SK-N-SH (cell line): ENCODE results near the gene KIF21B. TPM values are rescaled to one million over a fixed set of nuclear protein-coding genes. Genes with fewer than 3 reads are reported as not detected.

Experiments used
- CTCF ChIA-PET: fragments of 300-600, 350-600 bp; formaldehyde crosslinking; extraction: SDS; loops from one replicate; lab custom pipeline; 2021; lab: Yijun Ruan, JAX
- POLR2A ChIA-PET: fragments of 350-600 bp; sonication (Branson Sonifier 250); formaldehyde crosslinking; extraction: SDS; loops from one replicate; lab custom pipeline; 2020; ENCODE audit warnings: antibody characterized with exemption, inconsistent platforms; lab: Yijun Ruan, JAX
- DNase-seq: peaks from one replicate; pipeline ENCODE4 v3.0.0; 2012
- H2AFZ ChIP-seq: fragments of 200-600 bp; sonication (generic); 2 replicates; pipeline ENCODE4 v1.8.1; 2016; ENCODE audit warnings: antibody characterized with exemption, mild to moderate bottlenecking, low read depth
- H3F3A ChIP-seq: fragments of 200-600 bp; sonication (generic); replicated peaks from 2 replicates; pipeline ENCODE3; 2016; ENCODE audit warnings: antibody characterized with exemption, mild to moderate bottlenecking; ENCODE audit not compliant: insufficient read depth
- H3K27ac ChIP-seq, 2 experiments: fragments of 200-500 bp in 1 of 2; fragments of 200-600 bp in 1 of 2; sonication (Bioruptor generic) in 1 of 2; sonication (generic), shearing (Covaris generic) in 1 of 2; 2 replicates each; pipeline versions ENCODE4 v1.5.1 to v1.6.1; 2014 to 2016; ENCODE audit warnings: low read depth in 2 of 2, inconsistent platforms in 1 of 2, low read length in 1 of 2, mild to moderate bottlenecking in 1 of 2, mixed read lengths in 1 of 2
- H3K27me3 ChIP-seq: fragments of 200-600 bp; sonication (generic), shearing (Covaris generic); 2 replicates; pipeline ENCODE4 v1.6.1; 2016; ENCODE audit warnings: mixed run types; ENCODE audit not compliant: insufficient read depth
- H3K36me3 ChIP-seq, 2 experiments: fragments of 200-500 bp in 1 of 2; fragments of 200-600 bp in 1 of 2; sonication (Bioruptor generic) in 1 of 2; sonication (generic) in 1 of 2; replicated peaks in 1 of 2; 2 replicates each; pipeline versions ENCODE3 to v1.5.1; 2014 to 2016; ENCODE audit warnings: low read length in 1 of 2, mild to moderate bottlenecking in 1 of 2; ENCODE audit not compliant: insufficient read depth in 2 of 2, control insufficient read depth in 1 of 2
- H3K4me1 ChIP-seq, 2 experiments: fragments of 200-500 bp in 1 of 2; fragments of 200-600 bp in 1 of 2; sonication (Bioruptor generic) in 1 of 2; sonication (generic), shearing (Covaris generic) in 1 of 2; 2 replicates each; pipeline versions ENCODE4 v1.5.1 to v1.6.1; 2014 to 2016; ENCODE audit warnings: low read depth in 1 of 2, low read length in 1 of 2, mixed run types in 1 of 2; ENCODE audit not compliant: insufficient read depth in 2 of 2, control insufficient read depth in 1 of 2
- H3K4me2 ChIP-seq: fragments of 200-600 bp; sonication (generic), shearing (Covaris generic); 2 replicates; pipeline ENCODE4 v1.6.1; 2017; ENCODE audit warnings: mixed run types
- H3K4me3 ChIP-seq, 2 experiments: fragments of 200-500 bp in 1 of 2; fragments of 200-600 bp in 1 of 2; sonication (Bioruptor generic) in 1 of 2; sonication (generic), shearing (Covaris generic) in 1 of 2; 2 replicates each; pipeline versions ENCODE4 v1.5.1 to v1.8.1; 2014 to 2016; ENCODE audit warnings: low read depth in 2 of 2, inconsistent platforms in 1 of 2, low read length in 1 of 2, mild to moderate bottlenecking in 1 of 2, mixed read lengths in 1 of 2, moderate library complexity in 1 of 2
- H3K79me2 ChIP-seq: fragments of 200-600 bp; sonication (generic); 2 replicates; pipeline ENCODE4 v1.8.1; 2017; ENCODE audit warnings: mild to moderate bottlenecking; ENCODE audit not compliant: insufficient read depth
- H3K9ac ChIP-seq: fragments of 200-600 bp; sonication (generic); 2 replicates; pipeline ENCODE4 v1.6.1; 2017; ENCODE audit warnings: mixed run types
- H3K9me2 ChIP-seq: fragments of 200-600 bp; sonication (generic); 2 replicates; pipeline ENCODE4 v1.6.1; 2017; ENCODE audit warnings: mixed run types
- H3K9me3 ChIP-seq: fragments of 200-600 bp; sonication (generic); 2 replicates; pipeline ENCODE4 v1.6.1; 2017; ENCODE audit warnings: mixed run types, mild to moderate bottlenecking, moderate library complexity
- H4K20me1 ChIP-seq: fragments of 200-600 bp; sonication (generic); 2 replicates; pipeline ENCODE4 v1.6.1; 2017; ENCODE audit warnings: mild to moderate bottlenecking, mixed run types; ENCODE audit not compliant: insufficient read depth
- ELF1 ChIP-seq: IDR thresholded peaks from 2 replicates; pipeline ENCODE4 v1.4.0; 2012
- WGBS: methylation state at CpG from one replicate; pipeline ENCODE4 v1.1.6; 2017; ENCODE audit warnings: low lambda C conversion rate; 5-methylcytosine and 5-hydroxymethylcytosine counted together
- polyA plus RNA-seq, 3 experiments: library from polyadenylated mRNA; depleted of rRNA; stranded (reverse); fragments of >200 nt; gene quantifications; 2 replicates each; pipeline ENCODE4 v1.2.3, GENCODE V29; 2012
- small RNA-seq, 7 experiments: library from RNA; depleted of rRNA; stranded (forward); fragments of <200 nt; gene quantifications; one replicate each; pipeline ENCODE3, GENCODE V24; 2012

KIF21B gene
- polyA plus RNA-seq, 1 of the 3 experiments (the other 2 are of a cell fraction), result 0.26 TPM

- no peak overlapping the region for H3K4me2 ChIP-seq
- ChIA-PET POLR2A (no interaction called here), CTCF (interaction anchor here (2.0 kb wide), 1 partner anchor 84 kb away, joined by 5 read pairs; no protein-coding TSS in a partner anchor)
- no peaks in the 10 kb centered on the region for H3K27me3 ChIP-seq
- H4K20me1 ChIP-seq, result no peaks in the 10 kb centered on the region
- no peaks in the 10 kb centered on the region for H3K4me1 ChIP-seq
- H2AFZ ChIP-seq, result no peak overlapping the region
- no peaks in the 10 kb centered on the region for H3K79me2 ChIP-seq
- no peak for DNase-seq
- H3K9me2 ChIP-seq, result no peaks in the 10 kb centered on the region
- H3K27ac ChIP-seq, result no peak overlapping the region
- H3K9me3 ChIP-seq, result no peaks in the 10 kb centered on the region
- WGBS, result 60% methylated on average over 9 of the region's 9 CpGs
- H3K36me3 ChIP-seq, result no peaks in the 10 kb centered on the region
- no peak overlapping the region for H3K4me3 ChIP-seq
- no peak overlapping the region for H3K9ac ChIP-seq
- no peak for TF ChIP-seq ELF1
- H3F3A ChIP-seq, result no peaks in the 10 kb centered on the region
These were observed 101.9 kb downstream of the KIF21B start for GRCh38 chr1:200921571-200922110.

Small RNA genes lying within 50 kb of the gene (small RNA-seq; reads per million reads assigned to genes)
- gene RNU6-704P, result 0 reads per million in 7 experiments

Other genes starting within 250 kb of the KIF21B start
- not detected in 2 replicates for gene GPR25, start 150.7 kb downstream of the KIF21B start, polyA plus RNA-seq (2012; rRNA removed)
- 0.08 and 0.12 TPM in 2 replicates for gene INAVA, start 128.8 kb downstream of the KIF21B start, polyA plus RNA-seq (2012; rRNA removed)
- not detected in 2 replicates for gene CACNA1S, start 88.7 kb upstream of the KIF21B start, polyA plus RNA-seq (2012; rRNA removed)
- gene ASCL5, start 103.5 kb upstream of the KIF21B start, polyA plus RNA-seq (2012; rRNA removed), result 0.05 TPM in 1 of 2 replicates, not detected in the other
- 126 and 160 TPM in 2 replicates for gene TMEM9, start 130.8 kb upstream of the KIF21B start, polyA plus RNA-seq (2012; rRNA removed)
- 0.08 and 0.18 TPM in 2 replicates for gene IGFN1, start 167.1 kb upstream of the KIF21B start, polyA plus RNA-seq (2012; rRNA removed)